Stimulated activated CD4-positive, alpha-beta T cell treated with anti-CD3 and anti-CD28 coated beads, Interleukin-4, amount 100 ng/mL, for 48 hours (primary cell): ENCODE results near the gene SAE1.
"Not testable (repeated sequence)": the region's sequence is repeated elsewhere in the genome, so short reads cannot be mapped to it uniquely, and the experiment has no call there.

Experiments used
- DNase-seq, 2 donors: peaks; one replicate each; pipeline ENCODE4 v3.0.0-alpha.2; 2020; ENCODE audit warnings: low read depth in 2 of 2

The SAE1 gene

DNA sequence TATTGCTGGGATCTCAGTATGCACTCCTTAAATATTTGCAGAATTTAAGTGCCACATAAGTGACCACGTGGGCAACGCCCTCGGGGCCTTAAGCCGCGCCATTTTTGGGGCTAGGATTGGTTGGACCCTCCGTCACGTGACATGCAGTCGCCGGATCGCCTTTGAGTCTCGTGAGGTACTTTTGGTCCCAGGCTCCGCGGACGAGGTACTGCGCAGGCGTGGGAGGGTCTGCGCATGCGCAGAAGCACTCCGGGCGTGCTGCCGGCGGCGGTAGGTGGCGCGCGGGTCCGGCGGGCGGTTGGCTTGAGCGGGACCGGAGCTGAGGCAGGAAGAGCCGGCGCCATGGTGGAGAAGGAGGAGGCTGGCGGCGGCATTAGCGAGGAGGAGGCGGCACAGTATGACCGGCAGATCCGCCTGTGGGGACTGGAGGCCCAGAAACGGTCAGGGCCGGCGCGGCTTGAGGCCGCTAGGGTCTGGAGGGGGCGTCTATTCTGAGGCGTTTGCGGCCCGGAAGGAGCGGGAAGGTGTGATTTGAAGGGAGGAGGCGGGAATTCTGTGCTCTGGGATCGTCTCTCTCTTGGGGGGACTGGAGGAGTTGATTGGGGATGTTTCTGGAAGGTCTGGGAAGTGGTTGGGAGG lies at the start of gene SAE1:
Gene SAE1, plus strand, starts transcription at position 247 of the 639 bp plus-strand sequence. Its CDS starts 96 bp downstream, at position 343.
- peak; percentile 88 to 98 for DNase-seq

DNA sequence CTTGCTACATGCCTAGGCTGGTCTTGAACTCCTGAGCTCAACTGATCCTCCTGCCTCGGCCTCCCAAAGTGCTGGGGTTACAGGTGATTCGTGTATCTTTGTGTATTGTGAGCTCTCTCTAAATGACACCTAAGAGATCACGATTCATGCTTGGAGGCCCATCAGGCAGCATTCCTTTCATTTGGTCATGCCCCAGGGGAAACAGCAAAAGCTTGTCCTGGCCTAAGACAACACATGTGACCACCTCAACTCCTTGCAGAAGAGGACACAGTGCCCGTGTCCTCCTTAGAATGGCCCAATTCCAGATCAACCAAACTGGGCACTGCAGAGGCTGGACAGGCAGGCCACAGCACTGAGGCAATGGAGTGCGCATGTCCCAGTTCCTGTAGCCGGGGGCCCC lies 49.5 kb upstream of the SAE1 start:
- no peak for DNase-seq

DNA sequence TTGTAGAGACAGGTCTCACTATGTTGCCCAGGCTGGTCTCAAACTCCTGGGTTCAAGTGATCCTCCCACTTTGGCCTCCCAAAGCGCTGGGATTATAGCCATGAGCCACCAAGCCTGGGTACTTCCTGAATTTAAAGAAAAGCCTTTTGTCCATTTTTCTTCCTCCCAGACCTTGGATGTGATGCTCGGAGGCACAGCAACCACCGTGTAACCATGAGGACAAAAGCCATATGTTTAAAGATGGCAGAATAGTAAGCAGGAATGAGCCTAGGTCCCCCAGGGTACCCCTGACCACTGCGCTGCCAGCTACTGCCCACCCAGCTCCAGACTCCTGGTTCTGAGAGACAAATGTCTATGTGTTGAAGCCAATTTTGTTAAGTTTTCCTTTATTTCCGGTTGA lies 48.1 kb upstream of the SAE1 start:
- DNase-seq = no peak

DNA sequence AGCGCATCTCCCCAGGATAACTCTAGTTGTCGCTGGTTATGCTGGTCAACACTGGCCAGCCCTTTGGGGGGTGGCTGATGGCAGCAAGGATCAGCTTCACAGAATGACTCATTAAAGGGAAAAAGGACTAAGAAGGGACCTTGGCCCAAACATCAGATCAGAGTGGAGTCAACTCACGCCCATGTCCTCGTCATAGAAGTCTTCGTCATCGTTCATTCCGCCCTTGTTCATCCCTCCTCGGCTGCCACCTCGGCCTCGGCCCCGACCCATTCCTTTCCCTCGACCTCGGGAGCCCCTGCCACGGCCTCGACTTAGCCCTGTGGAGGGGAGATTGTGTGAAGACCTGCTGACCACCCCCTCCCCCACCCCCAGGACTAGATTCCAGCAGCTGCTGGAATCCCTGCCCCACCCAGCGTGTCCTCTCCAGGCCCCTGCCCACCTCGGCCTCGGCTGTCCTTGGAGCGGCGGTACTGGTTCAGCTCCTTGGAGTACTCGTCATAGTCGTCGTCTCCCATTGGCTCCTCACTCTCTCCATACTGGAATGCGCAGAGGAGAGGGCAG lies 45.7 kb upstream of the SAE1 start:
- no peak for DNase-seq

DNA sequence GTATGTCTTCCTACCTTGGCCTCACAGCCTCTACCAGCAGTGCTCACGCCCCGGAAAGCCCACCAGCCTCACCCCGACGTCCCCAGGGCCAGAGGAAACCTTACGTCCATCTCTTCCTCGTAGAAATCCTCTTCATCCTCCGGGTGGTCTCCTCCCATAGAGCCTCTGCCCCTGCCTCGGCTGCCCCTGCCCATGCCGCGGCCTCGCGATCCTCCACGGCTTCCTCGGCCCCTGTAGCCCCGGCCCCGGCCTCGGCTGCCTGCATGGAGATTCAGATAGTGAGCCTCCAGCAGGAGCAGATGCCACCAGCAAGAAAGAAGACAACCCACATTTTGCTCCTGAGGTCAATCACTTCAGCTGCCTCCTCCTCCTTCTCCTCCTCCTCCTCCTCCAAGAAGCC lies 44.4 kb upstream of the SAE1 start:
- DNase-seq = no peak

DNA sequence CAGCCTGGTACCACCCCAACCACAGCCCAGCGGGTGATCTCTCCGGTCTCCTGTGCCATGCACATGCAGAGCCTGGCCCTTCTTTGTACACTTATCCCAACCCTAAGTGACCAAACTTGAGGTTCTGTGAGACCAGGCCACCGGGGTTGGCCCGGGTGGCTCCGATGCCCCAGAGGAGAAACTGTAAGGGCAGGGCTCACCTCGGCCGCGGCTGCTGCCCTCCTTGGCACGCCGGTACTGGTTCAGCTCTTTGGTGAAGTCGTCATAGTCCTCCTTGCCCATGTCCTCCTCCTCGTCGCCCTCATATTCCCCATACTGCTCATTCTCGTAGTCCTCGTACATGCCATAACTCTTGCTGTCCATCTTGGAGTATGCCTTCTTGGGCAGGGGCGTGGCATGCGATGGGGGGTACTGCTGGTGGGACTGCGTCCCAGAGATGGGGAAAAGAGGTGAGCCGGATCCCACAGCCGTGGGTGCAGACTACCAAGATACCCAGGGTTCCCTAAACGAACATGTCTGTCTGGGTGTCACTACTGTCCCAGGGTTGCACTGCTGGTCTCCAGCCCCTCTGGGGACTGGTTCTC lies 40.8 kb upstream of the SAE1 start:
- no peak for DNase-seq

DNA sequence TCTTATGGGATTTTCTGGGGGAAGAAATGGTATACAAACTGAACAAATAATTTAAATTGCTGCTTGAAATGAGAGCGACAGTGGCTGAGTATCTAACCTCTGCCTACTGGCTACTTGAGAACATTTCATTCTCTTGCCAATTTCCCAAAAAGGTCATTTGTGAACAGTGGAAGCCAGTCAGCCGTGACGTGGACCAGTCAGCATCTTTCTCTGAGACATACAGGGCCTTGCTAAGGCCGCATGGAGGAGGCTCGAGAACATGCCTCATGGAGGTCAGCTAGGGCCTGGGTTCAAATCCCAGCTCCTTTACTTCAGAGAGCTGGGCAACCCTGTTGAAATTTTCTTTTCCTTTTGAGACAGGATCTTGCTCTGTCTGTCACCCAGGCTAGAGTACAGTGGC lies 37.4 kb upstream of the SAE1 start:
- no peak for DNase-seq

DNA sequence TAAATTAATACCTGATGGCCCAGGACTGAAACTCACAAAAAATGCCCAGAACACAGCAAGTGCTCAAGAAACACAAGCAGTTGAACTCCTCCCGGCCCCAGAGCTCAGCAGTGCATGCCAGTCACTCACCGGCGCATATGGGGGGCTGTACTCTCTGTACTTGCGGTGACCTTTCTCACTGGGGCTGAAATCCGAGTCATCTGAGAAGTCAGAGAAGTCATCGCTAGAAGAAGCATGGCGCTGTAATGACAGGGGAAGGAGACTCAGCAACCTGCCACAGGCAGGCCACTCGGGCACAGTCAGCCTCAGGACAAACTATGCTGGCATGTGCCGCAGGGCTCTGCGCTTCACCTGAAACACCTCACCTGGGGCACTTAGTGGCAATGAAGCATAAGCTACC lies 36.8 kb upstream of the SAE1 start:
- DNase-seq = peak in 1 of 2 donors; percentile 18

DNA sequence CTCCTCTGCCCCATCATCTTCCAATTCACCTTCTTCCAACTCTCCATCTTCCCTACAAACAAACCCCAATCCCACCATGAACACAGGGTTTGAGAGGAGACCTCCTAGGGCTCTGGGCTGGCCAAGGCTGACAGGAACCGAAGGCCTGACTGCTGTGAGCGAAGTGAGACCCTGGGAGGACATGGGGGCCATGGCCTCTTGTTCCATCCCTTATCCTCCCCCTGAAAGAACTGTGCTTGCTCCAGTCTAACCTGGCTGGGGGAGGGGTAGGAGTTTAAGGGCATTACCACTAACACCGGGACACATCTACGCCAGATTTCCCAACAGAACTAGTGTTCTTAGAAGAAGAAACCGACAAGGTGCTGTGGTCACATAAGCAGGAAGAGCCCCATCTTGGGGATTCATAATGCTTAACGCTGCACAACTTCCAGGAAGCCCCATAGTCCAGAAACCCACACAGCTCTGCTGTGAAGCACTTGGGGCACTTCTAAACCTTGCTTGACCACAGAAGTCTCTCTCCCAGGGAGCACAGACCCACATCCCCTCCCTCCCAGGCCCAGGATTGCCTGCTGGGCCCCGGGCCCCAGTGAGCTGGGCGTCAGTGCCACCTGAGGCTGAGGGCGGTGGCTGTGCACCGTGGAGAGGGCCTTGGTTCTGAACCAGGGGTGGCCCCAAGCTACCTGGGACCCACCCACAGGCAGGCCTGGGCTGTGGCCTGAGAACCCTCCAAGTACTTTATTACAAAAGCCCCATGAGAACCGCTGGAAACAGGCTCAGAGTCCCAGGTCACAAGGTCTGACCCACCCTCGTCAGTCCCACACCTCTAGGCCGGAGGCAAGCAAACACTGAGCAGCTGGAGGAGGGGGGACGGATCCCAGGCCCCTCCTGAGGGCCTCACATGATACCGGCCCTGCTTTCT lies 35.8 kb upstream of the SAE1 start:
- peak in 1 of 2 donors; percentile 18 for DNase-seq

DNA sequence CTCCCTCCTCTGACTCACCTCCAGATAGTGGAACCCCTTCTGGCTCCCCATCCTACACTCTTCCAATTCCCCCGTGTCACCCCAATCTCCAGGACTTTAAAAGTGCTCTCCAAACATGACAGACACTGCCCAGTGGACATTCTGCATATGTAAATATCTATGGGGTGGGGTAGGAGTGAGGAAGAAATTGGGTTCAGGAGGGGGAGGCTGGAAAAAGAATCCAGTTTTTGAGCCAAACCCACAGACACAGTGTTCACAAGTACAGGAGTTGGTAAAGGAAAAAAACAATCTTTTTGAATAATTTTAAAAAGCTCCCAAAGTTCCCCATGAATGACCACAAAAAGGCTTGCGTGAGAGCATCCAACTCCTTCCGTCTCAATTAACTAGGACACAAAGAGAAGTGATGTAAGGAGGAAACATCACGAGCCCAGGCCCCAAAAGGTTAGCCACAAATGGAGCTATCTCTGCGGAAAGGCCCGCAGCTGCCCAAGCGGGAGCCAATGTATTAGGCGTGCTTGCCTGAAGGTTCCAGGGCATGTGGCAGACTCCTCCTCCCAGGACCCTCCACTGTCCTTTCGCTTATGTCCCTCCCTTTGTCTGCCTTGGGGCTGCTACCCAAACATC lies 35.0 kb upstream of the SAE1 start:
- DNase-seq = no peak

DNA sequence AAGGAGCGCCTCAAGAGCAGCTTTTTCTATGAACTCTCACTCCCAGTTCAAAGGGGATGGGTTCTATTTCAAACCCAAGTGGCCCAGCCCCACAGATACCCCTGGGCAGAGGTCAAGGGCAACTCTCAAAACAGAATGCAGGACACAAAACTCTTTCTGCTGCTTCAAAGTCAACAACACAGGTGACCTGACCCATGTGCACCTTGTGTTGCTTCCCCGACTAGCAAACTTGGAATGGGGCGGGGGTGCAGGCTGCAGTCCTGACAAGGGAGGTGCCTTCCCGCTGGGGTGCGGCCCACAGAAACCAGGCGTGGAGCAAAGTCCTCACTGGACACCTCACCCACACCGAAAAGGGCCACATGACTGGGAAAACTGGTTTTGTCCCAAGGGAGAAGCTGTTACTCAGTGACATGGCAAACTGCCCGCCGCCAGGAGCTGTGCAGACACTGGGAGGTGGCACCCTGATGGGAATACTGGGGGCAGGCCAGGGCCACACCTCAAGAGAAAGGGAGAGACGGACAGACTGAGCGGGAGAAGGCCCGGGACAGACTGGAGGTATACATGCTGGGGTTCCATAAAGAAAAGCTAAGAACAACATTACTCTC lies 34.4 kb upstream of the SAE1 start:
- no peak for DNase-seq

DNA sequence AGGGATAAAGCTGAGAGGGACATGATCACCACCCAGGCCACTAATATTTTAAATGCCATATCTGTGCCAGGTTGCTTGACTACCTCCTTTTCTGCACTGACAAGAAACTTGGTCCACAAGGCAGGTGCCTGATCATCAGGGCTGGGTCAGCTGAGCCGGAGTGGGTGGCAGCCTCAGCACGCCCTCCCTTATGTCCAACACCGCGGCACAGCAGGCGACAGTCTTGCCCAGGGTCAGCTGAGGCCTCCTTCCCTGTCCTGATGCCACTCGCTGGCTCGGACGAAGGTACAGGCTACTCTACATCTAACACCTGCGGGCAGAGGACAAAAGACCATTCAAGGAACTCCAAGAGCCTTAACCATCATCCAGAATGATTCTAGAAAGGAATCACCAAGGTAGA lies 33.9 kb upstream of the SAE1 start:
- DNase-seq = no peak

DNA sequence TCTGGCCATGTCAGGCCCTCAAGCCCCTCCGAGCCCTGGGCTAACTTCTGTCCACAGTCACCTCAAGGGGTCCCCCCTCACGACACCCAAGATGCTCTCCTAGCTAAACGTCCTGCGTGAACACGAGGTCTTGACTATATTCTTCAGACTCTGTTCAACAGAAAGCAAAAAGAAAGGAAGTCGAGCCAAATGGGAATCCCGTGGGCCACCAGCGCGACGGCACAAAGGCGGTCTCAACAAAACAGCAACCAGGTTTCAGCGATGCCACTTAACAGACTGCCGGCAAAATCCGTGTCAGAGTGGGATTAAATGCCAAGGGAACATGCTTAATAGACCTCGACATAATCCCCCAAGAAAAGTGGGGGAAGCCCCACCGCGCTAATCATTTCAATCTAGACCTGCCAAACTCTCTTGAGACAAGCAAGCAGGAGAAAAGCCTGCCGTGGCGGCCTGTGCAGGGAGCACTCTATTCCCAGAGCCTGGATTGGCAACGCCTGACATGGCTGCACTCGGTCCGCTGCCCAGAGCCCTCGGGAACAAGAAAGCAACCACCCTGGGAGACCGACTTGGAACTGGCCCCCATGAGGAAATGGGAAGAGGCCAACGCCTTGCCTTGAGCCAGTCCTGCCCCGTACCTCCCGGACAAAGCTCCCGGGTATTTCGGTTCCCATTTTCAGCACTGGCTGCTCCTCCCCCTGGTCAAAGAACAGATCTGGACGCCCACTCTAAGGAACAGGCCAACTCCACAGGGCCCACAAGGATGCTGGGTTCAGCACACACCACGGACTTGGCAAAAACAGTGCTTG lies 33.0 kb upstream of the SAE1 start:
- DNase-seq = no peak

DNA sequence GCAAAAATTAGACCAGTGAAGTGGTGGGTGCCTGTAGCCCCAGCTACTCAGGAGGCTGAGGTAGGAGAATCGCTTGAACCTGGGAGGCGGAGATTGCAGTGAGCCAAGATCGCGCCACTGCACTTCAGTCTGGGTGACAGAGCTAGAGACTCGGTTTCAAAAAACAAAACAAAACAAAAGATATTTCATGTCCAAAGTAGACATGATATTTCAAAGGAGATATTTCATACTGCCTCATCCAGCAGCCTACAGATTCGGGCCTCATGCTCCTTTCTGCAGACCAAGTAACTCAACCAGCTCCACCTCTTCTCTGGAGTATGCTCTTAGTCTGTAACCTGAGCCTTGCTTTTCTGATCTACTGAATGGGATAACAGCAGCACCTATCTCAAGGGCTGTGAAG lies 32.0 kb upstream of the SAE1 start:
- DNase-seq = no peak

DNA sequence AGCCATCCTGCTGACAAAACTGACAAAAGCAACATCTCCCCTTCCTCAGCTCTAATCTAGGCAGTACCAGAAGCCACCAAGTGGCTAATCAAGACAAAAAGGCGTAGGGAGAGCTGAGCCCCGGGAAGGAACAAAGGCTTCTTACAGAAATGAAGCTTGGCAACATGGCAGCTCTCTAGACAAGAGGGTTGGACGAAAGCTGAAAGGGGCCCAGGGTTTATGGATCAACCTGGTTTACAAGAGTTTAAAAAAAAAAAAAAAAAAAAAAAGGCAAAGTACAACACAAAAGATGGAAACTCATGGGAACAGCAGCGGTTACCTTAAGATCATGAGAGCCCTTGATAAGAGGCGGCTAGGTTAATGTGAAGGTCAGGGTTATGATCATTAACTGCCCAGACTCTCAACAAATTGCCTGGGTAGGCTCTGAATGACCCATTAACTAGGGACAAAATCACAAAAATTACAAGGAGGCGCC lies 31.0 kb upstream of the SAE1 start:
- DNase-seq = no peak

DNA sequence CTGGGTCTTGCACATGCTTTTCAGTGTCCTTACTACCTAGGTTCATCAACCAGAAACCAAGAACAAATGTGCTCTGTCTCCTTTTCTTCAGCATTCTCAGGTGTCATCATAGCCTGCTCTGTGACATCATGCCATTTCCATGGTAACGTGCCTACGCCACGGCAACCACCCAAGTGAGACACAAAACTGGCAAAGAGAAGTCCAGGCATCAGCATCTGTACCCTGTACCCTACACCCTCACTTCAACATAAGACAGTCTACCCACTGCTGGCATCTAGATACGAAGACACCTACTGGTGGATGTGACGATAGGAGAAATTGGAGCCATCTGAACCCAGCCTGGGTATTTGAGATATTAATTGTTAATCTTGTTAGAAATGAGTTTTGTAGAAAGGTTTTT lies 30.3 kb upstream of the SAE1 start:
- DNase-seq = peak in 1 of 2 donors; percentile 12

DNA sequence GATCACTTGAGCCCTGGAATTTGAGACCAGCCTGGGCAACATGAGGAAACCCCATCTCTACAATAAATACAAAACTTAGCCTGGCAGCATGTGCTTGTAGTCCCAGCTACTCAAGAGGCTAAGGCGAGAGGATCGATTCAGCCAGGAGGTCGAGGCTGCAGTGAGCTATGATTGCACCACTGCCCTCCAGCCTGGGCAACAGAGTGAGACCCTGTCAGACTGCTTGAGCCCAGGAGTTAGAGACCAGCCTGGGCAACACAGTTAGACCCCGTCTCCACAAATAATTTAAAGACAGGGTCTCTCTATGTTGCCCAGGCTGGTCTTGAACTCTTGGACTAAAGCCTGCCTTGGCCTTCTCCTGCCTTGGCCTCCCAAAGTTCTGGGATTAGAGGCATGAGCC lies 29.5 kb upstream of the SAE1 start:
- not testable (repeated sequence) for DNase-seq

DNA sequence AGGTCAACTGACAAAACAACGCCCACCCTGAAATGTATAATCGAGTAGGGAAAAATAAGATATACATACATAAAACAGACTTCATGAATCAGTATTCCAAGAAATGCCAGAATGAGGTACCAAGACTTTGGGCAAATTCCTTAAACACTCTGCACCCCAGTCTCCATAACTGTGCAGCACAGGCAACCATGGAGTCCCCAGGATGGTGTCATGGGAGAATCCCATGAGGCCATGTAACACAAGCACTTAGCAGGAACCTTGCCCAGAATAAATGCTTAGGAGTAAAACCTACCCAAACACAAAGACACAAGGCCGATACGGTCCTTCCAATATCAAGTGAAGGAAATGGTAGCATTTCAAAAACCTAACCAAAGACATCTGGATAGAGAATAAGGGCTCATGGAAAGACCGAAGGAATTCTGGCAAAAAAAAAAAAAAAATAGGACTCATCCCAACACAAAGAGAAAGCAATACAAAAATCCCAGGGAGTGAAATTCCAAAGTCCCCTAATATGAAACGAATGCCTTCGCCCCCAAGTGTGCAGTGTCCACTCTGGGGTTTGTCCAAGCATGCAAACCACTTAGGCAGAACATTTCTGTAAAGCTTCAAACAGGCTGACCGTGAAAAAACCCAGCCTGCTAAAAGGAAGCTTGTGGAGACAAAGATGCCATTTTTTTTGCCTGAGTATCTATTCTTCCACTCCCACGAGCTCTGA lies 28.1 kb upstream of the SAE1 start:
- no peak for DNase-seq

DNA sequence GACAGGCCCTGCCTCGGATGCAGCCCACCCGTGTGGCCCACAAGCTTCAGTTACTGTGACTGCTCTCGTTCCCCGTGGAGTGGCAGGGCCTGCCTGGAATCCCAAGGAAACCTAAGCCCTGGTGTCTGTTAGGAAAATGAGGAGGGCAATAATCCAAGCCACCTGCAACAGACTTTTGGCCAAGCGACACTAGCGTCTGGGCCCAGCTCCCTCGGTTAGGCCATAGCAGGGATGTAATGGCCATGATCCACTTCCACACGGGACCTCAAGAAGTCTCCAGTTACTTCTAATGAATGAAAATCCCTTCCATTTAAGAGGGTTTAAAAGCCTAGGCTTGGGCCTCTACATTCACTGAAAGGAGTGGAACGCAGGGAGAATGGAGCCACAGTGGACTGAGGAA lies 26.0 kb upstream of the SAE1 start:
- no peak for DNase-seq

DNA sequence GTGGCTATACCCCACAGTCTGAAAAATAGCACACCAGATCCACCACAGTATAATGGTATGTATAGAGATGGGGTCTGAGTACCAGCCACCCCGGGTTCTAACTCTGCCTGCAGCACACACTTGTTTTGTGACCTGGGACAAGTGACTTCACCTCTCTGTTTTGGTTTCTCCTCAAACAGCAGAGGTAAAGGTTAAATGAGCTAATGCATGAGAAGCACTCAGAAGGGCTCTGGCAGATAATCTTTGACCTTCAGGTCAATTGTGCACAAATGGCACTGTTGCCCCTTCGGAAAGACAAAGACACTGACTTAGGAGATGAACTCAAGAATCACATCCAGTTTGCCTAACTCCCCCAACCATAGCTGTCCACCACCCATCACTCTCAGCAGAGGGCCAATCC lies 24.8 kb upstream of the SAE1 start:
- DNase-seq = no peak
